Colon (tissue), 2 donors: ENCODE measurements around the gene GTF2H2.
"Not testable (repeated sequence)": the region's sequence is repeated elsewhere in the genome, so short reads cannot be mapped to it uniquely, and the experiment has no call there.

Experiments used
- FAIRE-seq: peaks from 2 replicates; lab custom pipeline; 2012; peaks lifted over from hg19 to GRCh38; lab: Jason Lieb, UNC
- donor health status: control.
- donor health status: control.

The GTF2H2 gene

GRCh38 chr5:71067262-71067928 is at the start of gene GTF2H2:
TSS of gene GTF2H2 (minus strand) at chr5:71067676. CDS start at chr5:71062763, 4,913 bp downstream.
- FAIRE-seq: not testable (repeated sequence)

- FAIRE-seq: not testable (repeated sequence)
These were observed 42.3 kb upstream of the GTF2H2 start for GRCh38 chr5:71109730-71110275.

DNA sequence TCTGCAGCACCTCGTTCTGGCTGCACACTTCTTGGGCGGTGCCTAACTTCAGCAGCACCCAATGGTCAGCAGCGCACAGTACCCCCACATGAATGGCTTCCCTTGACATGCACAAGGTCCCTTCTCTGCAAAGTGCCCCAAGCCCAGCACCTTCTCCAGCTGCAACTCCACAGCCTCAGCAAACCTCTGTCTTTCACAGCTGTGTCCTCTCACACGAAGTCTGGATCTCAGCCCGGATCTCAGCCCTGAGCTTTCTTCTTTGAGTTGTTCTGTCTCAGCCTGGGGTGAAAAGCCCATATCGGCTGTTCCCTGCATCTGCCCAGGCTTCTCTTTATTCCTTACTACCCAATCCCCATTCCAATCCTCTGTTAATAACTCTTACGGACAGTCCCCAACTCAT is 32.5 kb upstream of the GTF2H2 start:
- FAIRE-seq: not testable (repeated sequence)

DNA sequence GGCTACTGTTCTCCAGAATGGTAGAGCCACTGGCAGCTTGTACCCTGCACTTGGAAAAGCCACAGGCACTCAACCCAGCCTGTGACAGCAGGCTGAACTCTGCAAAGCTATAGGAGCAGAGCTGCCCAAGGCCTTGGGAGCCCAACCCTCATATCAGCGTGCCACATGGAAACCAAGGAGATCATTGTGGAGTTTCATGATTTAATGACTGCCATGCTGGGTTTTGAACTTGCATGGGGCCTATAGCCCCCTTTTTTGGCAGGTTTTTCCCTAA is 30.4 kb upstream of the GTF2H2 start:
- FAIRE-seq: not testable (repeated sequence)

DNA sequence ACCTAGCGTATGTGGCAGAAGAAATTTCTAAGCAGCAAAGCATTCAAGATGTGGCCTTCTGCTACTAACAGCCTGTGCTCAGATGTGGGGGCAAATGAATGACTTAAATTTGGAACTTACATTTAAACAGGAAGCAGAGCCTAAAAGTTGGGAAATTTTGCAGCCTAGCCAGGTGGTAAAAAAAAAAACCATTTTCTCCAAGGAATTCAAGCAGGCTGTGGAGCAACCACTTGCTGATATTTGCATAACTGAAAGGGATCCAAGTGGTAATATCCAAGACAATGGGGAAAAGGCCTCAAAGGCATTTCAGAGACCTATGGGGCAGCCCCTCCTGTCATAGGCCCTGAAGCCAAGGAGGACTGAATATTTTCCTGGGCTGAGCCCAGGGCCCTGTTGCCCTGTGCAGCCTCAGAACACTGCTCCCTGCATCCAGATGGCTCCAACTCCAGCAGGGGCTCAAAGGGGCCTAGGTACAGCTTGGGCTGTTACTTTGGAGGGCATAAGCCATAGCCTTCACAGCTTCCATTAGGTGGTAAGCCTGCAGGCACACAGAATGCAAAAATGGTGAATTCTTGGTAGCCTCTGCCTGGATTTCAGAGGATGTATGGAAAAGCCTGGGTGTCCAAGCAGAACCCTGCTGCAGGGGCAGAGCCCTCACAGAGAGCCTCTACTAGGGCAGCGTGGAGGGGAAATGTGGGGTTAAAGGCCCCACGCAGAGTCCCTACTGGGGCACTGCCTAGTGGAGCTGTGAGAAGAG is 29.9 kb upstream of the GTF2H2 start:
- not testable (repeated sequence) for FAIRE-seq

- FAIRE-seq: peak; percentile 55
These were observed 22.3 kb upstream of the GTF2H2 start for GRCh38 chr5:71089773-71090172.

- not testable (repeated sequence) for FAIRE-seq
These were observed 21.3 kb upstream of the GTF2H2 start for GRCh38 chr5:71088754-71089153.

- FAIRE-seq: peak; percentile 85
These were observed 18.7 kb upstream of the GTF2H2 start for GRCh38 chr5:71086145-71086544.

DNA sequence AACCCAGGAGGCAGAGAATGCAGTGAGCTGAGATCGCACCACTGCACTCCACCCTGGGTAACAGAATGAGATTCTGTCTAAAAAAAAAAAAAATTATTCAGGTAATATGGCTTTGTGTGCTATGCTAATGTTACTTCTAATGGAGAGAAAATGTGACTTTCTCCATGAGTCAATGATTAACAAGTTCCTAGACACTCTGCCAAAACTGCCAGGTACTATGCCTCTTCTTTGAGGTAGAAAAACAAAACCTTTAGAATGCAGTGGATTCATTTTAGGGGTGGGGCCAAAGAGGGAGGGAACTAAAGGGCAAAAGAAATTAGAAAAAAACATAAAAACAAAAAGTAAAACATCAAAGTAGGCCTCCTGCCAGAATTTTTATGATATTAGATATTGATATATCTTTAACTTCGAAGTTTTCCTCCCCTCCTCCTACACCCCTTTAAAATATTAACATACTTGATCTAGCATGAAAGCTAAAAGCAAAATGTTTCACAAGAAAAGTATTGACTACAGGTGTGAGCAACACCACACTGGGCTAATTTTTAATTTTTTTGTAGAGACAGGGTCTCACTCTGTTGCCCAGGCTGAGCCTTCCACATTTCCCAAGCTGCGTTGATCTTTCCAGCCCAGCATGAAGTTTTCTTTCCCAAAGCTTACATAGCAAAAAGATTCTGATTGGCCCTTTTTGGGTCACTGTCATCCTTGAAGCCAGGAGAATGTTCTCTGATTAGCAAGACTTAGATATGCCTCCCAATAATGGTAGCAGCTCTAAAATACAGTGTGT is 17.0 kb upstream of the GTF2H2 start:
- peak; percentile 5 for FAIRE-seq

DNA sequence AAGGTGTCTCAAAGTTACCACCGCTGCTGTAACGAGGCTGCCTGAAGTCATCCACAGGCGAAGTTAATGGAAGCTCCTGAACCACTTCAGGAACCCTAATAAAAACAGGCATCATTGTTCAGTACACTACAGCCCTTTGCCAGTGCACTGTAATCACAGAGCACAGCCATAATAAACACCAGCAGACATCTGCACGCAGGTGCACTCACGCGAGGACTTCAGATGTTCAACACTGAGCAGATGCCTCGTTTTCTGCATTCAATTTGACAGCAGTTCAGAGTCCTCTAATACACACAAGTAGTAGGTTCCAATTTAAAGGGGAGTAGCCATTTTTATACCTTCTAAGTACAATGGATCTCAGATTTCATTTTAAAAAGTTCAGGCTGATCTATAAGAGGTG is 15.4 kb upstream of the GTF2H2 start:
- not testable (repeated sequence) for FAIRE-seq

GRCh38 chr5:71082340-71082739 is 14.9 kb upstream of the GTF2H2 start:
- not testable (repeated sequence) for FAIRE-seq

- FAIRE-seq: not testable (repeated sequence)
These were observed 6.2 kb downstream of the GTF2H2 start for GRCh38 chr5:71061322-71061721.

GRCh38 chr5:71059426-71059825 is 8.1 kb downstream of the GTF2H2 start:
- peak; percentile 18 for FAIRE-seq

DNA sequence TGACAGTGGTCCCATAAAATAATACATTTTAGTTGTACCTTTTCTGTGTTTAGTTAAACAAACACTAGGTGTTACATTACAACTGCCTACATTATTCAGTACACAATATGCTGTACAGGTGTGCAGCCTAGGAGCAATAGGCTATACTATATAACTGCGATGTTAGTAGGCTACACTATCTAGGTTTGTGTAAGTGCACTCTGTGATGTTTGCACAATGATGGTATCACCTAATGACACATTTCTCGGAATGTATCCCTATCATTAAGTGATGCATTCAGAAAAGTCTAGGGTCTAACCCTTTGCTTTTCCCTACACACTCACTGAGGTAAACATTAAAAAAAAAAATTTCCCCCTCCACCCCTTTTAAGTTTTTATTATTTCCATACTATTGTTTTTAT is 22.7 kb downstream of the GTF2H2 start:
- not testable (repeated sequence) for FAIRE-seq

- not testable (repeated sequence) for FAIRE-seq
These were observed 23.3 kb downstream of the GTF2H2 start for GRCh38 chr5:71044128-71044527.

DNA sequence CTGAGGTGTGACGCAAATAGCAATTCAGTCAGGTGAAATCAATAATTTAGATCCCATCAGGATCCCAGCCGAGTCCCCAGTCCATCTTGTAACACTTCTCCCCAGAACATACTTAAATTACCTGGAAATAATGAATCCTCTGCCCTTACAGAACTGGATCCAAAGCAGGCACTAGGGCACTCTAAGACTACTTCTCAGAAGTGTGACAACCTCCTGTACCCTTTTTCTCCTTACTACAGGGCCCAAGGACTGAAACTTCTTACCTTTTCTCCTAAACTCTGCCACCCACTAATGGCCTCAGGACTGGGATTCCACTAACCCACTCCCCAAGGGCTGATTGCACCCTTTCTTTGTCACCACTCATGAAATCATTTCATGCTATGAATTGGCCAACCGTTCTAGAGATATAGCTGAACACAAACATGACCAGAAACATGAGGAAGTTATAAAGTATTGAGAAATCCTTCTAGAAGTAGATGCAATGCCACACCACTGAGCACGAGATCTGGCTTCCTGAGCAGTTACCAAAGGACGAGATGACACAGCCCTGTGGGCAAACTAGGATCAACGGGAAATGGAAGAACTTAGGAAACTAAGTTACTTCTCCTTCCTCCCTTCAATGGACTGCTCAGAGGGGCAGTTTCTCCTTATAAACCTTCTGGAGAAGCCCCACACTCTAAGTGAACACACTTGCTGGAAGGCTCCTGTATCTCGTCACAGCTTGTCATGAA is 36.3 kb downstream of the GTF2H2 start:
- FAIRE-seq: not testable (repeated sequence)

DNA sequence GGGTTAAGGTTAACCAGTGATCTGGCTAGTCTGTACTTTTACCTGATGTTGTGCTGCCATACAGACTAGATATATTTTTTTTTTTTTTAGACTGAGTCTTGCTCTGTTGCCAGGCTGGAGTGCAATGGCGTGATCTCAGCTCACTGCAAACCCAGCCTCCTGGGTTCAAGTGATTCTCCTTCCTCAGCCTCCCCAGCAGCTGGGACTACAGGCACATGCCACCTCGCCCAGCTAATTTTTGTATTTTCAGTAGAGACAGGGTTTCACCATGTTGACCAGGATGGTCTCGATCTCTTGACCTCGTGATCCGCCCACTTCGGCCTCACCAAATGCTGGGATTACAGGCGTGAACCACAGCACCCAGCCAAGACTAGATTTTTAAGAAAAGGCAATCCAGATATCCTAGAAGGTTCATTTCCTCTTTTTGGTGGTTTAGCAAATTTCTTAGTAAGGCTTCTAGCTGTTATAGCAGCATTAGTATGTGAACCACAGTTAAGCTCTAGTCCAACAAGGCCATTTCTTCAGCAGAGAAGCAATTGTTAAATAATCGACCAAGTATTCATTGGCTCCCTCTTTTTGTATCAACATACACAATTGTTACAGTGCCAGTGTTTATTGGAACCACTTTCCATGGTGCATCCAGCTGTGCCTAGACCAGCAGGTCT is 42.1 kb downstream of the GTF2H2 start, which contains the start of gene NAIP:
TSS of gene NAIP (minus strand) at position 51 of the 665 bp plus-strand sequence. CDS start 12,424 bp downstream, outside the sequence.
- not testable (repeated sequence) for FAIRE-seq

DNA sequence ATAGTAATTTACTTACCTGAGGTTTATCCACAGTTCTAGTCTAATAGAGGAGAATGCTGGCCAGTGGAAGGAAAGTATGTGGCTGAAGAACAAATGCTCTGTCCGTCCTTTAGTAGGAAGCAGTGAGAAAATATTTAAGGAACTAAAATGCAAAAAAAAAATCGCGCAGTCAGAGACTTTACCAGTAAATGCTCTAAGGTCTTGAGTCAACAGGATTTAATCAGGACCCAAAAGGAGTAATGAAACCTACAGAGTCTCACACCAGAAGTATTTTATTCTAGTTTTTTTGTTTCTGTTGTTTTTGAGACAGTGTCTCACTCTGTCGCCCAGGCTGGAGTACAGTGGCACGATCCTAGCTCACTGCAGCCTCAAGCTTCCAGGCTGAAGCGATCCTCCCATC is 46.8 kb downstream of the GTF2H2 start:
- not testable (repeated sequence) for FAIRE-seq

- not testable (repeated sequence) for FAIRE-seq
These were observed 49.0 kb downstream of the GTF2H2 start for GRCh38 chr5:71018376-71019005.

GRCh38 chr5:71014176-71014575 is 53.3 kb downstream of the GTF2H2 start:
- no peak for FAIRE-seq

DNA sequence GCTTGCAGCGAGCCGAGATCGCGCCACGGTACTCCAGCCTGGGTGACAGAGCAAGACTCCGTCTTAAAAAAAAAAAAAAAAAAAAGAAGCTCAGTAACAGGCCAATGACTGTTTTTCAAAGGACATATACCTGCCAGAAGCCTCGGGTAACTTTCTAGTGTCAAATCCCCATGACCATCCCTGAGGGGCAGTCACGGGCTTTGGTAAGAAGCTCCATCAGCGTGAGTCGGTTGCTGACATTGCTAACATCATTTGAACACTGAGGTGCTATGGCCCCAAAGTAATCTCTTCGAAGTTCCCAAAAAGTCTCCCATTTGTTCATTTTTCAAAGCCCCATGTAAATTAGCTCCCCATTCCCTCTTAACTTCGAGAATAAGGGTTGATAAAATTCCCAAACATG is 53.9 kb downstream of the GTF2H2 start:
- no peak for FAIRE-seq
